Mucosa of descending colon (tissue), 3 donors: Measurements from ENCODE around the gene ADCYAP1R1. TPM values are rescaled to one million over a fixed set of nuclear protein-coding genes. Genes with fewer than 3 reads are reported as not detected.

Experiments used
- ATAC-seq: fragments of 200-7000 bp; cut with Tn5 transposase; one replicate; pipeline ENCODE4 v1.9.1; 2020; ENCODE audit warnings: mild to moderate bottlenecking, moderate library complexity
- DNase-seq, 3 donors: peaks; one replicate each; pipeline ENCODE4 v3.0.0-alpha.2; 2020
- H3K36me3 ChIP-seq: fragments of 200-600 bp; one replicate; pipeline ENCODE4 v1.8.0; 2021; ENCODE audit warnings: low read depth, mild to moderate bottlenecking
- H3K4me1 ChIP-seq: fragments of 200-600 bp; one replicate; pipeline ENCODE4 v1.8.0; 2021; ENCODE audit warnings: low read depth, mild to moderate bottlenecking
- H3K4me3 ChIP-seq: fragments of 200-600 bp; one replicate; pipeline ENCODE4 v1.8.0; 2021; ENCODE audit warnings: mild to moderate bottlenecking
- H3K9me3 ChIP-seq: fragments of 200-600 bp; one replicate; pipeline ENCODE4 v1.8.0; 2021; ENCODE audit warnings: mild to moderate bottlenecking
- CTCF ChIP-seq: fragments of 200-600 bp; IDR thresholded peaks from one replicate; pipeline ENCODE4 v1.8.0; 2022; ENCODE audit warnings: antibody characterized with exemption, mild to moderate bottlenecking
- intact Hi-C, 2 donors: fragments of 100-400 bp; cut with DNase I in 1 of 2; cut with micrococcal nuclease in 1 of 2; formaldehyde crosslinking; loops; one replicate each; pipeline versions ENCODE4 v1.11.0 to v1.11.1; 2022; cut with DNase I, micrococcal nuclease
- total RNA-seq, 3 donors: library from RNA; stranded (reverse); fragmentation: NEBNext Ultra II Directional in 2 of 3; extraction: Animal tissue kit (Norgen Biotek cat#: 25700) in 2 of 3; gene quantifications; one replicate each; pipeline versions ENCODE4 v1.2.1 to v1.2.4, GENCODE V29; 2021 to 2023
- donor health status: DM: no; HTN: no; CAD: no; lungs with moderate emphysema.
- donor health status: DM: no; HTN: no; CAD: no.
- donor health status: DM: no; HTN: yes; CAD: no.

The ADCYAP1R1 gene
- total RNA-seq, 3 donors from 2014 or later, result 0.26 to 15.0 (median 2.2) TPM

- Histone ChIP-seq H3K4me1 (no peaks in the 10 kb centered on the region), H3K36me3 (no peaks in the 10 kb centered on the region), H3K9me3 (no peaks in the 10 kb centered on the region), H3K4me3 (no peak overlapping the region)
- intact Hi-C loops, result no loop called here
- TF ChIP-seq CTCF, result no peak
- ATAC-seq, result no peak
- no peak for DNase-seq
Measured at GRCh38 chr7:31096877-31097258, 44.8 kb downstream of the ADCYAP1R1 start.

- H3K4me3 ChIP-seq, result no peak overlapping the region
- TF ChIP-seq CTCF, result no peak
- ATAC-seq (no peak), DNase-seq (no peak)
- no peaks in the 10 kb centered on the region for H3K36me3 ChIP-seq
- no peaks in the 10 kb centered on the region for H3K4me1 ChIP-seq
- intact Hi-C loops, result no loop called here
- H3K9me3 ChIP-seq, result no peaks in the 10 kb centered on the region
Measured at GRCh38 chr7:31098642-31099360, 46.7 kb downstream of the ADCYAP1R1 start.

- no peak overlapping the region for H3K4me3 ChIP-seq
- intact Hi-C loops, result no loop called here
- DNase-seq, result no peak
- no peak for ATAC-seq
- TF ChIP-seq CTCF, result no peak
- H3K9me3 ChIP-seq, result no peaks in the 10 kb centered on the region
- no peaks in the 10 kb centered on the region for H3K4me1 ChIP-seq
- H3K36me3 ChIP-seq, result no peaks in the 10 kb centered on the region
Measured at GRCh38 chr7:31099451-31100444, 47.6 kb downstream of the ADCYAP1R1 start.

GRCh38 chr7:31100445-31100844 lies 48.3 kb downstream of the ADCYAP1R1 start:
- no peaks in the 10 kb centered on the region for H3K9me3 ChIP-seq
- no peak for TF ChIP-seq CTCF
- DNase-seq, result no peak
- ATAC-seq, result no peak
- H3K4me1 ChIP-seq, result no peaks in the 10 kb centered on the region
- H3K36me3 ChIP-seq, result no peaks in the 10 kb centered on the region
- no peak overlapping the region for H3K4me3 ChIP-seq
- intact Hi-C loops, result no loop called here

GRCh38 chr7:31100871-31101270 lies 48.8 kb downstream of the ADCYAP1R1 start:
- no peak for DNase-seq
- Histone ChIP-seq H3K36me3 (no peaks in the 10 kb centered on the region), H3K9me3 (no peaks in the 10 kb centered on the region), H3K4me1 (no peaks in the 10 kb centered on the region), H3K4me3 (no peak overlapping the region)
- no peak for ATAC-seq
- intact Hi-C loops, result no loop called here
- no peak for TF ChIP-seq CTCF
